Thoracic aorta (tissue), 2 donors: ENCODE measurements around the gene CENPX. TPM values are rescaled to one million over a fixed set of nuclear protein-coding genes. Genes with fewer than 3 reads are reported as not detected.
"Not testable (repeated sequence)": the region's sequence is repeated elsewhere in the genome, so short reads cannot be mapped to it uniquely, and the experiment has no call there.

Source experiments
- ATAC-seq: fragments of 150-250 bp; one replicate; pipeline ENCODE4 v1.8.0; 2017; ENCODE audit warnings: low read depth; ENCODE audit not compliant: insufficient number of reproducible peaks, low FRiP score
- DNase-seq: peaks from one replicate; pipeline ENCODE4 v3.0.0-alpha.2; 2020; ENCODE audit warnings: low spot score
- H3K27ac ChIP-seq, 2 donors: fragments of 200-600 bp; sonication (generic); 1 replicate in 1 of 2; 2 replicates in 1 of 2; pipeline ENCODE4 v1.5.1; 2016; ENCODE audit warnings: mild to moderate bottlenecking in 2 of 2, moderate library complexity in 2 of 2
- H3K27me3 ChIP-seq: fragments of 200-600 bp; sonication (generic); replicated peaks from 2 replicates; pipeline ENCODE4 v1.6.0; 2016; ENCODE audit warnings: mild to moderate bottlenecking; ENCODE audit not compliant: insufficient read depth
- H3K36me3 ChIP-seq: fragments of 200-600 bp; sonication (generic); one replicate; pipeline ENCODE4 v1.5.1; 2016
- H3K4me1 ChIP-seq, 2 donors: fragments of 200-600 bp; sonication (generic); 1 replicate in 1 of 2; 2 replicates in 1 of 2; pipeline versions ENCODE4 v1.5.1 to v1.6.0; 2016; ENCODE audit warnings: low read depth in 2 of 2, mild to moderate bottlenecking in 1 of 2; ENCODE audit not compliant: control insufficient read depth in 1 of 2
- H3K4me3 ChIP-seq: fragments of 200-600 bp; sonication (generic); 2 replicates; pipeline ENCODE4 v1.5.1; 2016; ENCODE audit warnings: mild to moderate bottlenecking
- H3K9me3 ChIP-seq: fragments of 200-600 bp; sonication (generic); 2 replicates; pipeline ENCODE4 v1.5.1; 2016
- CTCF ChIP-seq: fragments of 200-600 bp; sonication (generic); IDR thresholded peaks from one replicate; pipeline ENCODE4 v1.5.1; 2019; ENCODE audit warnings: antibody characterized with exemption
- total RNA-seq, 2 donors: library from RNA; depleted of rRNA; stranded (reverse); fragments of >200 nt; gene quantifications; one replicate each; pipeline versions ENCODE4 v1.1.0 to v1.2.3, GENCODE V29; 2016

Gene CENPX
- total RNA-seq, 2 donors from 2014 or later: 31.4 to 40.4 TPM

- Histone ChIP-seq H3K27ac (no peak overlapping the region), H3K9me3 (no peaks in the 10 kb centered on the region), H3K4me1 (peaks cover 0 to 5% of the 10 kb centered on the region in 2 donors), H3K27me3 (no peaks in the 10 kb centered on the region), H3K36me3 (no peaks in the 10 kb centered on the region), H3K4me3 (no peak overlapping the region)
- no peak for TF ChIP-seq CTCF
- DNase-seq (no peak), ATAC-seq (no peak)
Measured at GRCh38 chr17:82042649-82043048, 20.0 kb upstream of the CENPX start.

GRCh38 chr17:82041144-82041814 is 18.6 kb upstream of the CENPX start:
- Histone ChIP-seq H3K27ac (no peak overlapping the region), H3K4me3 (no peak overlapping the region), H3K9me3 (no peaks in the 10 kb centered on the region), H3K27me3 (no peaks in the 10 kb centered on the region), H3K4me1 (peaks cover 5 to 13% of the 10 kb centered on the region in 2 donors), H3K36me3 (no peaks in the 10 kb centered on the region)
- TF ChIP-seq CTCF: no peak
- no peak for DNase-seq
- no peak for ATAC-seq

GRCh38 chr17:82039695-82040299 is 17.1 kb upstream of the CENPX start:
- no peak for ATAC-seq
- H3K36me3 ChIP-seq: no peaks in the 10 kb centered on the region
- H3K4me1 ChIP-seq: peaks cover 5 to 20% of the 10 kb centered on the region in 2 donors
- H3K27ac ChIP-seq: no peak overlapping the region
- no peak overlapping the region for H3K4me3 ChIP-seq
- no peaks in the 10 kb centered on the region for H3K27me3 ChIP-seq
- no peaks in the 10 kb centered on the region for H3K9me3 ChIP-seq
- no peak for DNase-seq
- no peak for TF ChIP-seq CTCF

- not testable (repeated sequence) for H3K27me3 ChIP-seq, H3K27ac ChIP-seq, DNase-seq, H3K9me3 ChIP-seq, H3K36me3 ChIP-seq, H3K4me3 ChIP-seq, ATAC-seq
- H3K4me1 ChIP-seq: peaks cover 5 to 20% of the 10 kb centered on the region in 2 donors
Measured at GRCh38 chr17:82038796-82039409, 16.2 kb upstream of the CENPX start.

GRCh38 chr17:82037889-82038195 is 15.2 kb upstream of the CENPX start:
- Histone ChIP-seq H3K27ac (peak overlapping the region; percentile 95), H3K4me1 (peaks cover 5 to 20% of the 10 kb centered on the region in 2 donors), H3K9me3 (no peaks in the 10 kb centered on the region), H3K36me3 (no peaks in the 10 kb centered on the region), H3K4me3 (peak overlapping the region; percentile 85), H3K27me3 (no peaks in the 10 kb centered on the region)
- TF ChIP-seq CTCF: no peak
- no peak for DNase-seq
- no peak for ATAC-seq
